Mucosa of descending colon (tissue), 3 donors: ENCODE data around the gene ZNF133. TPM values are rescaled to one million over a fixed set of nuclear protein-coding genes. Genes with fewer than 3 reads are reported as not detected.
"Not testable (repeated sequence)": the region's sequence is repeated elsewhere in the genome, so short reads cannot be mapped to it uniquely, and the experiment has no call there.

Experiments used
- ATAC-seq: fragments of 200-7000 bp; cut with Tn5 transposase; one replicate; pipeline ENCODE4 v1.9.1; 2020; ENCODE audit warnings: mild to moderate bottlenecking, moderate library complexity
- DNase-seq, 3 donors: peaks; one replicate each; pipeline ENCODE4 v3.0.0-alpha.2; 2020
- H3K36me3 ChIP-seq: fragments of 200-600 bp; one replicate; pipeline ENCODE4 v1.8.0; 2021; ENCODE audit warnings: low read depth, mild to moderate bottlenecking
- H3K4me1 ChIP-seq: fragments of 200-600 bp; one replicate; pipeline ENCODE4 v1.8.0; 2021; ENCODE audit warnings: low read depth, mild to moderate bottlenecking
- H3K4me3 ChIP-seq: fragments of 200-600 bp; one replicate; pipeline ENCODE4 v1.8.0; 2021; ENCODE audit warnings: mild to moderate bottlenecking
- H3K9me3 ChIP-seq: fragments of 200-600 bp; one replicate; pipeline ENCODE4 v1.8.0; 2021; ENCODE audit warnings: mild to moderate bottlenecking
- intact Hi-C, 2 donors: fragments of 100-400 bp; cut with DNase I in 1 of 2; cut with micrococcal nuclease in 1 of 2; formaldehyde crosslinking; loops; one replicate each; pipeline versions ENCODE4 v1.11.0 to v1.11.1; 2022; cut with DNase I, micrococcal nuclease
- total RNA-seq, 3 donors: library from RNA; stranded (reverse); fragmentation: NEBNext Ultra II Directional in 2 of 3; extraction: Animal tissue kit (Norgen Biotek cat#: 25700) in 2 of 3; gene quantifications; one replicate each; pipeline versions ENCODE4 v1.2.1 to v1.2.4, GENCODE V29; 2021 to 2023
- TF ChIP-seq, protein P1 (sequence below): fragments of 200-600 bp; IDR thresholded peaks from one replicate; pipeline ENCODE4 v1.8.0; 2022; ENCODE audit warnings: antibody characterized with exemption, mild to moderate bottlenecking
- donor health status: DM: no; HTN: no; CAD: no; lungs with moderate emphysema.
- donor health status: DM: no; HTN: no; CAD: no.
- donor health status: DM: no; HTN: yes; CAD: no.

Gene ZNF133
- total RNA-seq, 3 donors from 2014 or later, result 6.1 to 14.3 (median 11.8) TPM

DNA sequence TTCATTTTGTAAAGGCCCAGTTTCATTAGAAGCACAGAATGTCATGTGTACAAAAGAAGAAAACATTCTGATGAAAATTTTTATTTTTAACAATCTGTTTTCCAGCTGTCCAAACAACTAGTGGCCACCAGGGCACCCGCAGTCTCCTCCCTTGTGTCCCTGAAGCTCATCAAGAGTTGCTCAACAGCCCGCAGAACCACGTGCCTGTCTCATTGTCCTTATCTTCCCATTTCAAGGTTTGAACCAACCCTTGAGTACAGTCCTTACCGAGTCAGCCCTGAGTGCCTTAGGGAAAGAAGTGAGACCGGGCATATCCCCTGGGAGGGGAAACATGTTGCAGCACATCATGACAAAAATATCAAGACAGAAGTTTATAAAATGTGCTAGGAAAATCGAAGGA, 15.9 kb upstream of the ZNF133 start:
- no peaks in the 10 kb centered on the region for H3K9me3 ChIP-seq
- TF ChIP-seq, protein P1, sequence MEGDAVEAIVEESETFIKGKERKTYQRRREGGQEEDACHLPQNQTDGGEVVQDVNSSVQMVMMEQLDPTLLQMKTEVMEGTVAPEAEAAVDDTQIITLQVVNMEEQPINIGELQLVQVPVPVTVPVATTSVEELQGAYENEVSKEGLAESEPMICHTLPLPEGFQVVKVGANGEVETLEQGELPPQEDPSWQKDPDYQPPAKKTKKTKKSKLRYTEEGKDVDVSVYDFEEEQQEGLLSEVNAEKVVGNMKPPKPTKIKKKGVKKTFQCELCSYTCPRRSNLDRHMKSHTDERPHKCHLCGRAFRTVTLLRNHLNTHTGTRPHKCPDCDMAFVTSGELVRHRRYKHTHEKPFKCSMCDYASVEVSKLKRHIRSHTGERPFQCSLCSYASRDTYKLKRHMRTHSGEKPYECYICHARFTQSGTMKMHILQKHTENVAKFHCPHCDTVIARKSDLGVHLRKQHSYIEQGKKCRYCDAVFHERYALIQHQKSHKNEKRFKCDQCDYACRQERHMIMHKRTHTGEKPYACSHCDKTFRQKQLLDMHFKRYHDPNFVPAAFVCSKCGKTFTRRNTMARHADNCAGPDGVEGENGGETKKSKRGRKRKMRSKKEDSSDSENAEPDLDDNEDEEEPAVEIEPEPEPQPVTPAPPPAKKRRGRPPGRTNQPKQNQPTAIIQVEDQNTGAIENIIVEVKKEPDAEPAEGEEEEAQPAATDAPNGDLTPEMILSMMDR, result no peak
- intact Hi-C loops, result no loop called here
- no peaks in the 10 kb centered on the region for H3K4me1 ChIP-seq
- ATAC-seq (no peak), DNase-seq (no peak)
- H3K4me3 ChIP-seq, result no peak overlapping the region
- H3K36me3 ChIP-seq, result no peaks in the 10 kb centered on the region

DNA sequence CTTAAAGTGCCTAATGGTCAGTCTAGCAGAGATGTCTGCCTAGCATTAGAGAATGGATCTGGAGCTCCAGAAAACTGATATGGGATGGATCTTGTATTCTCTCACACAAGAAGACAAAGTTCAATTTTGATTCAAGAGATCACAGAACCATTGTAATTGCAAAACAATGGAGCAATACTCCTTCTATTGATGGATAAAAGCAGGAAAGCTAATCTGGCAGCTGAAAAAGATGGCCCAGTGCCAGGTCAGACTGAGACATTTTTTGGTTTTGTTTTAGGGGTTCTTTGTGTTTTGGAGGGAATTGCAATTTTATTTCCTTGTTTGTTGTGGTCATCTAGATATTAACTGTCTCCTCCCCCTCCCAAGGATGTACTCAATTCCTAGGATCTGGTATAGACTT, 14.6 kb upstream of the ZNF133 start:
- no peaks in the 10 kb centered on the region for H3K9me3 ChIP-seq
- no peak for ATAC-seq
- H3K36me3 ChIP-seq, result no peaks in the 10 kb centered on the region
- intact Hi-C loops, result no loop called here
- no peak overlapping the region for H3K4me3 ChIP-seq
- DNase-seq, result no peak
- H3K4me1 ChIP-seq, result no peaks in the 10 kb centered on the region
- TF ChIP-seq, protein P1, result no peak

DNA sequence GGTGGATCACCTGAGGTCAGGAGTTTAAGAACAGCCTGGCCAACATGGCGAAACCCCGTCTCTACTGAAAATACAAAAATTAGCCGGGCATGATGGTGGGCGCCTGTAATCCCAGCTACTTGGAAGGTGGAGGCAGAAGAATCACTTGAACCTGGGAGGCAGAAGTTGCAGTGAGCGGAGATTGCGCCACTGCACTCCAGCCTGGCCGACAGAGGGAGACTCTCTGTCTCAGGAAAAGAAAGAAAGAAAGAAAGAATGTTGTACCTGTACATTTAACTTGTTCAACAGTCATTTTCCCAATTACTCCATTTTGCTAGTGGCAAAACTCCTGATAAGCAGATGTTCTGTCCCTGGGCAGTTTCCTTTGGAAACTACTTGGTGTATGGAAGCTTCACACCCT, 12.4 kb upstream of the ZNF133 start:
- H3K4me3 ChIP-seq, H3K36me3 ChIP-seq, DNase-seq, ATAC-seq, intact Hi-C loops, H3K4me1 ChIP-seq, H3K9me3 ChIP-seq: not testable (repeated sequence)

DNA sequence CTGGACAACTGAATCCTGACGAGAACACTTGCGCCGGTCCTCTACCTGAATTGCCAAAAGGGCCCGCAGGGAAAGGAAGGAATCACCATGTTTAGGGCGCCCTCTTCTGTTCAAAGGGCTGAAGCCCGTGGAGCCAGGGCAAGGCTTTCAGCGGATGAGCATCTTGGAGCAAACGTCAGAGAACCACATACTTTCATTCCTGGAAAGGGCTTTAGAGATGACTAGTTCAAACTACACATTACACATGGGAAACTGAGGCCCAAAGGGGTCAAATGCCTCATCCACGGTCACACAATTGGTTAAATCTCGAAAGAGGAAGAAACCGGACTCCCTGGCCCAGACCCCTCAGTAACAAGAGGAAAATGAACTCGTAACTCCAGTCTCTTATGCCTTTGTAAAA, 11.5 kb upstream of the ZNF133 start:
- intact Hi-C loops, result no loop called here
- peak in 2 of 3 donors; percentile 79 to 85 for DNase-seq
- no peak overlapping the region for H3K4me3 ChIP-seq
- H3K9me3 ChIP-seq, result no peaks in the 10 kb centered on the region
- peak; percentile 93 for ATAC-seq
- TF ChIP-seq, protein P1, result peak; percentile 76
- H3K36me3 ChIP-seq, result no peaks in the 10 kb centered on the region
- H3K4me1 ChIP-seq, result no peaks in the 10 kb centered on the region

DNA sequence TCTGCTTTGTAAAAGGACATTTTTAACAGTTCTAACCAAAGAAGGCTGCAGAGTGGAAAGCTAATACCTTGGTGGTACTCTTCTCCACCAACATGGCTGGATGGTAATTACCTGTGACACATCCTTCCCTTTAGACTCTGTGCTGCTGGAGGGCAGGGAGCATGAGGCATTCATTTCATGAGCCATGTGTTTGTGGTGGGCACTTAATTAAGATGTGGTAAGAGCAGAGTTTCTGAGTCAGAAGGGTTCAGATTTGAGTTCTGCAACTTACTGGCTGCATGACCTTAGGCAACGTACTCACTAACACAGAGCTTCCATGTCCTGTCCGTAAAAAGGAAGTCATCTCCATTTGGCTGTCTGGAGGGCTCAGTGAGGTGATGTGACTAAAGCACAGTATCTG, 9.1 kb upstream of the ZNF133 start:
- intact Hi-C loops, result no loop called here
- ATAC-seq (no peak), DNase-seq (no peak)
- H3K4me3 ChIP-seq, result no peak overlapping the region
- no peaks in the 10 kb centered on the region for H3K4me1 ChIP-seq
- TF ChIP-seq, protein P1, result no peak
- no peaks in the 10 kb centered on the region for H3K9me3 ChIP-seq
- H3K36me3 ChIP-seq, result no peaks in the 10 kb centered on the region

DNA sequence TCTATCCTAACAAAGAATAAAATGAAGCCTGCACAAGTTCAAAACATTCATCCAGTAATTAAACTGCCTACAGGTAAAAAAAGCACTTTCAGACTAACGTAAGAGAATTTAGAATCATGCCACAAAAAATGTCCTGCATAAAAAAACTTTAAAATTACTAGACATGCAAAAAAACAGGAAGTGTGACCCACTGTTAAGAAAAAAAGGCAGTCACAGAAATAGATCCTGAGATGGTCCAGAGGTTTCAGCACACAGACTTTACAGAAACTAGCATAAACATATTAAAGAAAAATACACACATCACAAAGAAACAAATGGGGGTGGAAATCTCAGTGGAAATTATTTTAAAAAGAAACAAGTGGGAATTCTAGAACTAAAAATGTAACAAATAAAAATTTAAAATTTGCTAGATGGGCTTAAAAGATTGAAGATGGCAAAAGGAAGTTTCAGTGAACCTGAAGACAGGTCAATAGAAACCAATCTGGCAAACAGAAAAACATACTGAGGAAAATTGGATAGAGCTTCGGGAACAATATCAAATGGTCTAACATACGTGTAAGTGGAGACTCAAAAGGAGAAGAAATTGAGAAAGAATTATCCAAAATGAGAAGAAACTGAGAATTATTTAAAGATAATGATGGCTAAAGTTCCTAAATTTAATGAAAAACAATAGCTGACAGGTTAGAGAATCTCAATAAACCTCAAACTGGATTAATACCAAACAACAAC, 3.4 kb upstream of the ZNF133 start:
- ATAC-seq (no peak), DNase-seq (no peak)
- H3K9me3 ChIP-seq, result peaks cover 13% of the 10 kb centered on the region
- no peak overlapping the region for H3K4me3 ChIP-seq
- intact Hi-C loops, result no loop called here
- H3K4me1 ChIP-seq, result peaks cover 9% of the 10 kb centered on the region
- TF ChIP-seq, protein P1, result no peak
- H3K36me3 ChIP-seq, result no peaks in the 10 kb centered on the region
